NCI-H2227 (cell line): ENCODE results near the gene CHRNA7.

Source experiments
- DNase-seq: peaks from one replicate; lab custom pipeline; 2025; ENCODE audit not compliant: unreplicated experiment; lab: John Stamatoyannopoulos, UW

The CHRNA7 gene

DNA sequence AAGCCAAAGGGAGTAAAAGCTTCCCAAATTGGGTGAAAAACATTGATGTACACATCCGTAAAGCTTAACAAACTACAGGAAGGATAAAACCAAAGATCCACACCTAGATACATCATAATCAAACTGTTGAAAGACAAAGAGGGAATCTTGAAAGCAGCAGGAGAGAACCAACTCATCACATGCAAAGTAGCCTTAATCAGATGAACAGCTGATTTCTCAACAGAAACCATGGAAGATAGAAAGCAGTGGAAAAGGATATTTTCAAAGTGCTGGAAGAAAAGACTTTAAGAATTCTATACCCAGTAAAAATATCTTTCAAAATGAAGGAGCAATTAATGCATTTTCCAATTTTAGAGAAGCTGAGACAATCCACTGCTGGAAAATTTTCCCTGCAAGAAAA lies 36.8 kb downstream of the CHRNA7 start:
- no peak for DNase-seq

DNA sequence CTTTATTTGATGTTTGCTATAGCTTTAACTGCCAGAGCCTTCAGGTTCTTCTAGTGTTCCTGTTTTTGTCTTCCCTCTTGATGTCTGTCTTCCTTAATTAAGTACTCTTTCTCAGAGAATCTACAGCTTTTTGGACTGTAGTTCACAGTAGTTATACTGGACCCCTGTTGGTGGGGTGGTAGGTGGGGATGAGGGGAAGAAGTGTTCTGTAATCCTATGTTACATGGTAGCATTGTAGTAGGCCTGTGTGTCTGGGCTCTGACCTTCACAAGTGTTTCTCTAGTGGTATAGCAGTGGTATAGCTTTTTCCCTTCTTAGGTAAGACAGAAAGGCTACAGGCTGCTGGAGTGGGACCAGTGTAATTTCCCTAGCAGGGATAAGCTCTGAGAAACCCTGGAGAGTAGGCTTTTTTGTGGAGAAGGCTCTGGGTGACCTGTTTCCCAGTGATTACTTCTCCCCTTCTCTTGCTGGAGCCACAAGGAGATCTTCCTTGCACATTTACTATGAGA lies 59.6 kb downstream of the CHRNA7 start:
- no peak for DNase-seq

DNA sequence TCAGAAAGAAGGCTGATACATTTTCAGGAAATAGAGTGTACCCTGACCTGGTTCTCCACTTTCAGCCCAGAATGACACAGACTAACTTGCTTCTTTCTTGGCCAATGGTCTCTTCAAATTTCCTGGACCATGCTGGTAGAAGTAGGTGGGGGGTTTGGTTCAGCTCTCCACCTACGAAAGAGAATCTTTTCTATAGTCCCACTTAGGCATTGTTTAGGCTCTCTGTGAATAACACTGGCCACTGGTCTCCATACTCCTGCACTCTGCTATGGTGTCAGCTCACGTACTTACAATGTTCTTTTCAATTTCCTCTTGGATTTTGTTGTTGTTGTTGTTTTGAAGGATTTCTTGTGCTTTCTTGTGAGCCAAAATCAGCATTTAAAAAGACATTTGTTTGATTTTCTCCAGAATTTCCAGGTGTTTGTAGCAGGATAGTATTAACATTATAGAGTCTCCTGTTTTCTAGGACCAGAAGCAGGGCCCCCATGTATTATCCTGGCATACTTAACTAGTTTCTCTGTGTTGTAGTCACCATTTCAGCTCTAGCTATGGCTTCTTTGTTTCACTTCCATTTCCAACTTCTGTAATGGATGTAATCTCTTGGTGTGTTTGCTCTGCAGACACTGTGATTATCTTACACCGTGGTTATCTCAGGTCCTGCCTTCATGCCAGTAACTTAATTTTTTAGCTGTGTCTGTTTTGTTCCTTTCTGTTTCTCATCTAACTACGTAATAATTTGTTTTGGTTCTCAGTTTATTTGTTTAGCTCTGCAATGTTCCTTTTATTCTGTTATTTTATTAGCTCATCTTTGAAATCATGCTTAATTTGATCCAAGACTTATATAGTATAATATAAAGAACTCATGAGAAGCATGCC lies 61.4 kb downstream of the CHRNA7 start:
- no peak for DNase-seq

DNA sequence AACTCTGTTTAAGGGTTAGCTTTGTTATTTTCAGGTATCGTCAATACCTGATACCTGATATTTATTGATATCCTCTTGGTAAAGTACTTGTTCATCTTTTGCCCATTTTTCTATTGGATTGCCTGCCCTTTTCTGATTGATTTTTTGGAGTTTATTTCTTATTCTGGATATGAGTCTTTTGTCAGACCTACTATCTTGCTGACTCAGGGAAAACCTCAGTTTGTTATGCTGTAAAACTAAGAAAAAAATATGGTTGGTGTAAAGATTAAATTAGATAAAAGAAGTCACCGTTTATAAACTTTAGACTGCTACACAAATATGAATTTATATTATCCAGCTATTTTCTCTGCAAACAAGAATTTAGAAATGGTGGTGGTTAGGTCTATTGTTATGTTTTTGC lies 65.9 kb downstream of the CHRNA7 start:
- DNase-seq = no peak

DNA sequence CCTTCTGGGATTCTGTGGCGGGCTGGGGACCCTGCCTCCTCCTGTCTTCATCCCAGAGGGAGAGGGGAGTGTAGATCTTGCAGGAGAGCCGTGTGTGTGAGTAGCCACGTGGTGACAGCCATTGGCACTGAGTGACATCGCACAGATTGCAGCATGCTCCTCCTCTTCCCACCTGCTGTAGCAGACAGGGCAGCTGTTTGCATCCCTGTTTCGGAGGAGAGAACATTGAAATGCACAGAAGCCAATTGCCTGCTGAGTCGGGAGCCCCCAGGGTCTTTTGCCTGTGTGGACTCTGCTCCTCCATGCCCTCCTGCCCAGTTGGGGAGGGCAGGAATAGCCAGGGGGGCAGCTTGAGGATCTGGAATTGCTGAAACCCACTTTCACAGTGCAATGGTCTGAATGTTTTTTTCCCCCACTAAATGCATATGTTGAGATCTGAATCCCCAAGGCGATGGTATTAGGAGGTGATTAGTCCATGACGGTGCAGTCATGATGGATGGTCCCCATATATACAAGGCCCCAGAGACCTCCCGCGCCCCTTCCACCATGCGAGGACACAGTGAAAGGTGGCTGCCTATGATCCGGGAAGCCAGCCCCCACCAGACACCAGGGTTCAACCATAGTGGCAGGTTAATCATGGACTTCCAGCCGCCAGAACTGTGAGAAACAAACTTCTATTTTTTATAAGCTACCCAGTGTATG lies 66.8 kb downstream of the CHRNA7 start:
- no peak for DNase-seq

DNA sequence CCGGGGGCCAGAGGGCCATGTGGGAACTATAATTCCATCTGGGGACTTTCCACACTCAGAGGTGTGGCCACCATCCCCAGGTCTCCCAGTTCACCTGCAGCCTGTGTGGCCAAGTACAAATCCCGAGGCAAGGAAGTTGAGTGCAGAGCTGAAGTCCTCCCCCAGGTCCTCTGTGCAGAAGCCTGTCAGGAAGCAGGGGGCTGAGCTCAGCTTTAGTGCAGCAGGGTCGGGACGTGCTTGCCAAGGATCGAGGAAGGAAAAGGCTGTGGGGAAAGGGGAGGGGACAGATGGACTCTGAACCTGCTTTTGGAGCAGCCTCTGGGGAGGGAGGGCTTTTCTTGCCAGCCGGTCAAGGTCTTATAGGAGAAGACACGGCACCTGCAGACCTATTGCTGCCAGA lies 67.7 kb downstream of the CHRNA7 start:
- DNase-seq = no peak

DNA sequence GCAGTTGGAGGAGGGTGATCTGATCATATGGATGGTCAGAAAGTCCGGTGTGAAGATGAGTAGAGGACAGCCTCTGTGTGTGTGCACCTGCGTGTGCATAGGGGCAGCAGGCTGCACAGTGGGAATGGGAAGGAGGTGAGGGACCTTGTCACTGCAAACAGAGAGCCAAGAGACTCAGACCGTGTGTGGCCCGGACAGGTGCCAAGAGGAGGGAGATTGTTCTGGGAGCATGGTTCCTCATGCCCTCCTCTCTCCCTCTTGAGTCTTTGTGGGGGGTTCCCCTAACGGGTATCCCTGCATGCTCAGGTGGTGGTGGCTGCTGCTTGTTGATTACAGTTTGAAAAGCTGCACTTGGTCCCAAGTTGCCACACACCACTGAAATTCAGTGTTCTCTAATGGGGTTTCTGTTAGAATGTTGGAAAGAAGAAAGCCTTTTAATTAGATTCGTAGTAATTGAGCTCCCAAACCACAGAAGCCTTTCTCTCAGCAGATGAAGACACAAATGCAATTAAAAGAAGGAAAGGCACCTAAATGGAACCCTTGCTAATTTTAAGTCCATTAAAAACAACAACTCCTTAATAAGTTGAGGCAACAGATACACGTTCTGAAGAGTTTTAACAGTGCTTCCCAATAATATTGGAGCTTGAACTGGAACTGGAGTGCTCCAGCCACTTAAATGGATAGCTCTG lies 68.9 kb downstream of the CHRNA7 start:
- no peak for DNase-seq

DNA sequence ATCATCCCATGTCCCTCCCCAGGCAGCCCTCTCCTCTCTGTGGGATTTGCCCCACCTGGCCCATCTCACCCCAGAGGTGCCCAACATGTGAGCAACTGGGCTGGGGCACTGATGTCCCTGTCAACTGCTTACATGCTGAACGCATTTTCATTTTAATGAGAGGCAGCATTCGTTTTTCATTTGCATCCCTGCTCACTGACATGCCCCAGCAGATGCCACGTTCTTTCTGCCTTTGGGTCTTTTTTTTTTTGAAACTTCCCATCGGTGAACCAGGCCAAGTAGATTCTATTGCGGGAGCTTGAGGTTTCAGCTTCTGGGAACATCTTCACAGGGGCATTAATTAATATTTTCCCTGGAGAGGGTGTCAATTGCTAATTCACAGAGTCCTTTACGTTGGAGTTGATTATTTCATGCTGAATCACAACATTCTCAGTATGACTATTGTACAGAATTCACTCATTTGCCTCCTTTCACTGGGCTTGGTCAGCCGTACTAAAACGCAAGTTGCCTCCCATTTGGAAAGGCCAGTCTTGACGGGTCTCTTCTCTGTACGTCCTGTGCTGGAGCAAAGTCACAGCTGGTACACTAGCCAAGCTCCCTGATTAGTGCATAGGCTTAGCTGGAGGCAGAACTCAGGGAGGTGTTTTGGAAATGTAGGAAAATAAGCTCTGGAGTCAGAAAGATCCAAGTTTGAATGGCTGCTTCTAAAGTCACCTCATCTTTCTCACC lies 69.8 kb downstream of the CHRNA7 start:
- DNase-seq = no peak

DNA sequence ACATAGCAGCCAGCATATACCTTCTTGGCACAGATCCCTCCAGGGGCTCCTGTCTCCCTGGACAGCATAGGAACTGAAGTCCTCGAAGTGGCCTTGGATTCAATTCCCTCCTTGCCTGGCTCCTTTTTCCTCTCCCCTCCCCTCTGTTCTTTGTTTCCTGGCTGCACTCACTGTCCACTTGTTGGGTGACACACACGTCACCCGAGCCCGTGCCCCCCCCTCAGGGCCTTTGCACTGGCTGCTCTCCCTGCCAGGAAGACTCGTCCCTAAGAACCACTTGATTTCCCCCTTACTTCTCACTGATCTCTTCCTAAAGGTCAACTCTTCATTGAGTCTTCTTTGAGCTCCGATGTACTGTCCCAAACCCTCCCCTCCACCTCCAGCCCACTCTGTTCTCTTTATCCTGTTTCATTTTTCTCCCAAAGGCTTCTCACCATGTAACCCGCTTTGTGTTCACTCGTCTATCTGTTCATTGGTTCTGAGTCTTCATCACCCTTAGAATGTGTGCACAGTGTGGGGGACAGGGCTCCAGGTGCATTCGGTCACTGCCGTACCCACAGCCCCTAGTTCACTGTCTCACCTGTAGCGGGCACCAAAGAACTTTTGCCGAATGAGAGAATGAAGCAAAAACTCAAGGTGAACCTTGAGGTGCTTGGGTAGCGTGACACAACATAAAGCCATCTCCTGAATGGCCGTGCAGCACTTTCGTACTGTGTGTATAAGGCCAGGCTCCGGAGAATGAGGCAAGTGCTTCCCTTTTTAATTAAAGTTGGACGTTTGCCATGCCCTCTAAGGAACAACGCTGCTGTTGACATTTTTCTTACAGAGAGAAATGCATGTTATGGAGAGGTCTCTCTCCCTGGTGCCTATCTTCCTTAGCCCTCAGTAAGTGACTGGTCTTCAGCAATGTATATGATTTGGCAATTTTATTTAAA lies 74.0 kb downstream of the CHRNA7 start:
- no peak for DNase-seq

DNA sequence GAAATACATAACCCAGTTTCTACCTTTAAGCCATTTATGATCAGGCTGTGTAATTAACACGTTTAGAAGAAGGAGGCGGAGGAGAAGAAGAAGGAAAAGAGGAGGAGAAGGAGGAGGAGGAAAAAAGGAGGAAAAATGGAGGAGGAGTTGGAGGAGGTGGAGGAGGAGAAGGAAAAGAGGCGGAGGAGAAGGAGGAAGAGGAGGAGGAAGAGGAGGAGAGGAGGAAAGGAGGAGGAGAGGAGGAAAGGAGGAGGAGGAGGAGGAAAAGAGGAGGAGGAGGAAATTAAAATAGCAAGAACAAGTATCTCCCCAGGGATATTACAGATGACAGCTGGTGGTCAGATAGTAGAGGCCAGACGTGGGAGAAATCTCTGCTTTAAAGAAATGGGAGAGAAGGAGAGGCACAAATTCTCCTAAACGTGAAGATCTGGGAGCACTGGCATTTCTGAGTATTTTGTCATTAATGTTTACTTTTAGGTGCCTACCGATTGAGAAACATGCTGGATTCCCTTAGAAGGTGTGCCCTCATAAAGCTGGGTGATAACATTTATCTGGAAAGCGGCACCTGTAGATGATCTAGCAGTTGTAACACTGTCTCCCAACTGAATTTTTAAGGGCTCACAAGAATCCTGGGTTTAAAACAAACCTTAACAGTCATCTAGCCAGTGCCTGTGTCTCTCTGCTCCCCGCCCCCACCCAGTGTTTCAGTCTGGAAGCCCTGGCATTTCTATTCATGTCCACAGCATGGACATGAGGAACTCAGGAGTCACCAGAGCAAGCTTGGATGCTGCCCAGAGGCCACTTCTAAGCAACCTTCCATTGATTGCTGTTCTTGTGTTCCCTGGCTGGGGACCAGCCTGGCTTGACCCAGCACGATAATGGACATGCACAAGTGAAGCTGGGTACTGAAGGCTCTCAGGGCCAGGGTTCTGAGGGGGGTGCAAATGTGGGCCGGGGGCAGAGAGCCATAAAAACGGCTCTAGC lies 75.2 kb downstream of the CHRNA7 start:
- no peak for DNase-seq

DNA sequence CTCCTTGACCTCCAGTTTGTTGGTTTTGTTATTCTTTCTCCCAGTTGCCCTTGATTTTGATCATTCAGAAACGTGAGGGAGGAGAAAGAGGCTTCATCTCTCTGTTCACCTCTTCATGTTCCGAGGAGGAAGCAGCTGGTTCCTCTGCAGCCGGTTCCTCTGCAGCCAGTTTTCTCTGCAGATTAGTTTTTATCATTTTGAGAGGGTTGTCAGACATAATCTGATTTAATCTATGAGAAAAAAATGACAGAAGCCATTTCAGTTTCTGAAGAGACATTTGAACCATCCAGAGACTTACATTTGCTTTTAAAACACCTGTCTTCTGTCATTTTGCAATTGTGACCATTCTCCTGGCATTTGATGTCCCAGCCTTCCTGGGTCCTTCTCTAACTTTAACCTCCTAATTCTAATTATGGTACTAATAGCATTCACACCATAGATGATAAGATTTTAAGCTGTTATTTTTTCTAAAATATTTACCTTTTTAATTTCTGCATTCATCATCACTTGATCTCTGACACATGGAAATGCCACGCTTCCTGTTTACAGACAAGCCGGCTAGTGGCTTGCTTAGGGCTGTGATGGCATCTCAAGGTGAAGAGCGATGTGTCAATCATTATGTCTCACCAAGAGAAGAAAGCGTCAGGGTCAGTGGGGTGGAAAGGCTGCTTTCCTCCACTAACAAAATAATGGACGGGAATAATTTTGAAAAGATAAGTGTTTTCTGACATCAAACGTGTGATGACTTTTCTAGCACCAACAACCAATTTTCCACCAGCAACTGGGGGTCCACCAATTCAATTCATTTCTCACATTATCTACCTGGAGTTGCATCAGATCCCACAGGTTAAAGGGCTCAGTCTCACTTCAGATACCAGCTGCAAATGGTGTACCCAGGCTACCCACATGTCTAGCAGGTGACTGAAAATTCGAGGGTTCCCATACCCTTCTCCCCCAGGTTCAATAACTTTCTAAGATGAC lies 76.4 kb downstream of the CHRNA7 start:
- DNase-seq = no peak

DNA sequence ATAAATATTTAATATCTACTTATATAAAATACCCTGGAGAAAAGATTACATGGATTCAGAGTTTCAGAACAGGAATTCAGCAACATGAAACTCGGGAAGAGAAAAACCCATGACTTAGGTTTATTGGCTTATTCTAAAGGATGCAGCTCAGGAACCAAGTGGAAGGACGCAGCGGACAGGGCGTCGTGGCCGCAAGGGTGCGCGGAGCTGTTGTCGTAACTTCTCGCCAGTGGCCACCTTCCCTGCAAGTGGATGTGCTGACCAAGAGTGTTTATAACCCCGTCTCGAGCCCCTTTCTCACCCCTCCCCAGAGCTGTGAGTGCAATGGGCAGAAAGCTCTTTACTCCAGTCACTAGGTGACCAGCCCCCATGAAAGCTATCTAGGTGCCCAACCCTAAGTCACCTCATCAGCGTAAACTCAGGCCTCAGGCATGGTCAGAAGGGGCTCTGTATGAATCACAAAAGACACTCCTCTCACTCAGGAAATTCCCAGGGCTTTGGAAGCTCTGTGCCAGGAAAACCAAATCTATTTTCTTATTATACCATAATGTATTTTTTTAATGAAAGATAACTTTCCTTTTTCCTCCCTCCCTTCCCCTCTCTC lies 77.3 kb downstream of the CHRNA7 start:
- no peak for DNase-seq

DNA sequence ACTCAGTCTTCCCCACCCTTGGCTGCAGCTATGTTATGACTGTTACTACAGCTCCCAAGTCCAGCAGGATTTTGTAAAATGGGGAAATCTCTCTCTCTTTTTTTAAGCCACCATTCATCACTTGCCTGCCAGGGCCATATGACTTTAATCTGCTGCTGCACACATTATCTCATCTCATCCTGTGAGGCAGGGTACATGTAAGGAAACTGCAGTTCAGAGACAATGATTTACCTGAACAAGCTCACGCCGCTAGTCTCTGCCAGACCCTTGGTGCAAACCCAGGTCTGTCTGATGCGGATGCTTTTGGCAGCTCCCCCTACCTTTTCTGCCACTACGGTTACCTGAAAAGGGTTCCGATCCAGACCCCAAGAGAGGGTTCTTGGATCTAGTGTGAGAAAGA lies 78.3 kb downstream of the CHRNA7 start:
- DNase-seq = no peak

DNA sequence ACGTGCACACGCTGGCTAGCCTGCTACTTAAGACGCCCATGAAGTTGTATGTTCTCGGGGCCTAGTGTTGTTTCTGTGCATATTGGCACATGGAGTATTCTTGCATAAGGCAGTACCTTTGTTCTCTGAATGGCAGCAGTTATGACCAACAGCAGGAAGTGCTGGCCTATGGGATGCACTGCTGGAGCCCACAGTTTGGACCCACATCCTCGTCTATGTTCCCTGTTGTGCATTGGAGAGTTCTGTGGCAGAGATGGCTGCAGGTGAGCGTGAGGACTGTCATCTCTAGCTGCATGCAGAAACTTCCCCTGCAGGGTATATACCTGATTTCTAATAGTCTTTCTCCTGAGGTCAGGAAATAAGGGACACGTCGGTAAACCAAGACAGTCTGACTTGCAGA lies 81.8 kb downstream of the CHRNA7 start:
- no peak for DNase-seq

DNA sequence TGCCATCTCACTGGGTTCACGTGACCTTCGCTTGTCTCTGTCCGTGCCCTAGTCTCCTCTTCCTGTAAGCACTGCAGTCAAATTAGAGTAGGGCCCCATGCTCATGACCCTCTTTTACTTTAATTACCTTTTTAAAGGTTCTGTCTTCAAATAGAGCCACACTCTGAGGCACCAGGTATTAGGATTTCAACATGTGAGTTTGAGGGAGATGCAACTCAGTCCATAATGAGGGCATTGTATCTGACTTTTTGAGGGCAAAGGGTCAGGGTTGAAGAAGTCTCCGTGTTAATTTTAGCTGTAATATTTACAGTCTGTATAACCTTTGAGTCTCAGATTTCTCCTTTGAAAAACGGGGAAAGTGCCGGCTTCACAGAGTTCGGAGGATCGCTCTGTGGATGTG lies 82.9 kb downstream of the CHRNA7 start:
- no peak for DNase-seq

DNA sequence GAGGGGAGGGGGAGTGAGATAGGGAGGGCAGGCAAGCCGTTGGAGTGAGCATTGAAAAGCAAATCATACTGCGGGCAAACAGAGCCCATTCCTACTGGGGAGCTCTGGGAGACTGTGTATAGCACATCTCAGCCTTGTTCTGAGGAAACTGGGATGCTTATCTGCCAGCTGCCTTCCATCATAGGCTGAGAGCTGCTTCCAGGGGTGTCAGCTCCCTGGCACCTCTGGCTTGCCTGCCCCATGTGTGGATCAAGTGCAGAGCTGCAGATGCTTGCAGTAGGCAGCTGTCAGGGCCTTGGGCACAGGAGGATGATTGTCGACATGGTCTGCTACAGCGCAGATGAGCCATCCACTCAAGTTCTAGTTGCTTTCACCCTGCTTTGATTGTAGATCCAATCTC lies 86.8 kb downstream of the CHRNA7 start:
- DNase-seq = no peak

DNA sequence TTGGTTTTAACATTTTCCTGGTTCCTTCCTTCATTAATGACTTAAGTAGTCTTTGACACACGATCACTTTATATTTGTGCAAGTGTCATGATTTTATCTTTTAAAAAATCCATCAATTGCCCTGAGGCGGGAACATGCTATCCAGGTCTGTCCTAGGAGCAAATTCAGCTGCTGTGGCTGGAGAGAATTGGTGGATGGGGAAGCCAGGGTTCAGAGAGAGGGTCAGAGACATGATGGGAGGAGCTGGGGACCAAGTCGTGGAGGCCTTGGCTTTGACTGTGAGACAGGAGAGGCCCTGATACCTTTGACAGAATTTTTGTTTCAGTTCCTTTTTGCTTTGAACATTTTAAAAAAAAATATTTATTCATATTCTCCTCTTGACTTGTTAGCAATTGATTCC lies 89.0 kb downstream of the CHRNA7 start:
- no peak for DNase-seq
